Measurements from ENCODE around the gene APLNR.

APLNR gene

DNA sequence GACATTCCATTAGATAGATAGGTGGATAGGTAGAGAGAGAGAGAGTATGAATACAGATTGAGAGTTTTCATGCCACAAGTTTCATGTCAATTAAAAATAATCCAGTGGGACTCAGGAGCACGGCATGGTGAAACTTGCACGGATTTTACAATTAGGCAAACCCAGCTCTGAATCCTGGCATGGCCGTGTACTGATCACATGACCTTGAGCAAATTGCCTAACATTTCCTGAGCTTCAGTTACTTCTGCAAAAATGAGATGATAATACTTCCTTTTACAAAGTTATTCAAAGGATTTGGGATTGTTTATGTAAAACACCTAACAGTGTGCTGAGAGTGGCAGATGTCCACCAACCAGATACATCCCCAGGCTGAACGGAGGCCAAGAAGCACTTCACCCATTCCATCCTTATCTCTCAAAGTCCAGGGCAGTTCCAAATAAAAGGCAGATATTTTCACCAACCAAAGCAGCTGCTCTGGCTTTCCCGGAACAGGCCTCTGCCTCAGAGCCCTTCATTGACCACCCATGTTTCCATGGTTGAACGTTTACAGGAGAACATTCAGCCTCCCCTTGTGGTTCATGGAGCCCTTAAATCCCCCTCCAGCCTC lies 17.9 kb downstream of the APLNR start:
- no peak for DNase-seq (ENCODE audit: low read depth in 2 of 2)

DNA sequence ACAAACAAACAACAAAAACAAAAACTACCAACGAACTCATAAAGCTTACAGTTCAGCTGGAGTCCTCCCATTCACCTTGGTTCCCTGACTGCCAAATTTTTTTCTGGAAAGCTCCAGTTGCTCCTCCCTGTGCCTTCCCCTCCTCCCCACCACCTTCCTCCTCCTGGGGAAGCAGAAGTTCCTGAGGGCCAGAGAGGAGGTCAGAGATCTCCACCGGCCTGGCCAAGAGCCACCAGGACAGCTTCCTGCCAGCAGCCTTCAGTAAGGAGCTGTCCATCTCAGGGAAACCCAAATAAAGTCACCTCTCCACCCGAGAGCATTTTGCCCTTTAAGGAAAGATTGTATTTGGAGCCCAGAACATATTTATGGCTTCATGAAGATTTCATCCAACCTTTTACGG lies 20.0 kb downstream of the APLNR start:
- DNase-seq (ENCODE audit: low read depth in 2 of 2), result no peak

DNA sequence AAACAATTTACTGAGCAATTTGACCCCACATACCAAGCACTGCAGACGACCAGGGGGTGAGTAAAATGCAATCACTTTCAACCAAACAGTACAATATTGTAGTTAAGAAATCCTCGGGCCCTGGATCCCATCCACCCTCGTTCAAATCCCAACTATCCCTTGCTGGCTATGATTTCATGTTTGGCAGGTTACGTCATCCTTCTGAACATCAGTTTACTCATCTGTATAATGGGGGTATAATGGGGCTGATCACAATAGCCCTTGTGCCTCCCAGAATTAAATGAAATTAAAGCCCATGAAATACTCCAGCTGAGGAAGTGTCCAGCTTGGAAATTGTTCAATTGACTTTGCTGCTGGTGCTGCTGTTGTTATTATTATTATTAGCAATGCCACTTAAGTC lies 20.6 kb downstream of the APLNR start:
- DNase-seq (ENCODE audit: low read depth in 2 of 2), result no peak

DNA sequence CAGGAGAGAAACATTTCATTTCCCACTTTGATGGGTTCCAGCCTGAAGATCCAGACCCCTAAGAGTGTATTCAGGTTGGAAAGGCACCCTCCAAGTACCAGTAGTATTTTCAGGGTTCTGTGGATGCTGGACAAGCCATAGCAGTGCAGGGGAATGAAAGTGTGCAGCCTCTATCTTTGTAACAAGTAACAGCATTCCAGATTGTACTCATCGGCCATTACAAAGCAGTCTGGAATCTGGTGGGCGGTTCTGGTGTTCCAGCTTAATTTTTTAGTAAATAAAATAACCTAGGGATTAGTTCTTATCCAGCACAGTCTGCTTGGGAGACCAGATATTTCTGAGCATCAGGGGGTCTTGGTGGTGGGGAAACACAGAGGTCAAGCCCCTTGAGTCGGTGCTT lies 22.6 kb downstream of the APLNR start:
- DNase-seq (ENCODE audit: low read depth in 2 of 2), result no peak

DNA sequence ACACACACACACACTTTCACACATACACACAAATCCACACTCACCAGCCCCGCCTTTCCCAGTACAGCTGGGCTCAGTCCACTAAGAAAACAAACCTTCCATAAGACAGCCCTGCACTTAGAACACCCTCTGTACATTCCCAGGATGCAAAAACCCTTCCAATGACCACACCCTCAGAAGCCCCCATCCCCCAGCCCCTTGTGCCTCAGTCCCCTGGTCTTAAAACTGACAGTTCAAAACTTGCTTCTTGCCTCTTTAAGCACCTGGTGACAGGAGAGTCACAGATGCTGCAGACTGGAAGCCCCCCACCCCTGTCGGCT lies 23.0 kb downstream of the APLNR start:
- DNase-seq (ENCODE audit: low read depth in 2 of 2), result no peak

GRCh38 chr11:57213342-57214097 lies 23.5 kb downstream of the APLNR start:
- DNase-seq (ENCODE audit: low read depth in 2 of 2), result no peak

GRCh38 chr11:57210781-57211180 lies 26.3 kb downstream of the APLNR start:
- DNase-seq (ENCODE audit: low read depth in 2 of 2), result no peak

GRCh38 chr11:57207168-57207567 lies 29.9 kb downstream of the APLNR start:
- DNase-seq (ENCODE audit: low read depth in 2 of 2), result no peak

DNA sequence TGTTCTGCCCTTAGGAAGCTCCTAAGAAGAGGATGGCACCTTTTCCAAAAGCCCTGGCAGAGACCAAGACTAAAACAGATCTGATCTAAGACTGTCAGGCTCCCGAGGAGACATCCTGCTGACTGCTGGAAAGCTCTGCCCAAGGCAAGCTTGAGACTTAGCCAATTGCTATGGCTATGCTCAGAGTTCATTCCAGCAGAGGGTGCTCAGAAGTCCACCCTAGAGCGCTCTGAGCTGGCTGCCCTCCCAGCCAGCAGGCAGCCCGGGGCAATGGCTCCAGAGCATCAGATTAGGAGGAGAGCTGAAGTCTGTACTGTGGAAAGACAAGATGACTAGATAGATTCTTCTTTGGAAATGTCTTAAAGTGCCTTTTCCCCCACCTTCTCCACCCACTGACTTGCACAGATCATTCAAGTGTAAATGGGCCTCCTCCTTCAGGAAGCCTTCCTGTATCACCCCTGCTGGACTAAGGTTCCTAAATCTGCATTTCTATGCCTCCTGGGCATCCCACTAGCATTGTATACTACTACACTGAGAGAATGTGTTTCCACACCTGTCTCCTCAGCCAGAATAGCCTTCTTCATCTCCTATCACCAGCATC lies 31.9 kb downstream of the APLNR start:
- DNase-seq (ENCODE audit: low read depth in 2 of 2), result no peak

DNA sequence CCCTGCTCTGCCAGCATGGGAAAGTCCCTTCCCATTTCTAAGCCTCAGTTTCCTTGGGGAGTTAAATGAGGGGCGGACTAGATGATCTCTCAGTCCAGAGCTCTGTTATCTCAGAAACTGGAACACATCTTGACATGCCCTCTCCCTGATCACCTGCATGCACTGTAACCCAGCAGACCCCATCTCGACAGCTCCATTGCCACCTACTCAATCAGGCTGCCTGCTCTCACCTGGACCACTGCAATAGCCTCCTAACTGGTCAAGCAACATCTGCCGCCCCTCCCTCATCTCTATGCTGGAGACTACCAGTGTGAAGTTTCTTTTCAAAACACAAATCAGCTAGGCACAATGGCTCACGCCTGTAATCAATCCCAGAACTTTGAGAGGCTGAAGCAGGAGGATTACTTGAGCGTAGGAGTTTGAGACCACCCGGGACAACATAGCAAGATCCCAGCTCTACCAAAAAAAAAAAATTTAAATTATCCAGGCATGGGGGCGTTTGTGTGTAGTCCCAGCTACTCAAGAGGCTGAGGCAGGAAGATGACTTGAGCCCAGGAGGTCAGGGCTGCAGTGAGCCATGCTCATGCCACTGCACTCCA lies 33.1 kb downstream of the APLNR start:
- no peak for DNase-seq (ENCODE audit: low read depth in 2 of 2)

GRCh38 chr11:57203359-57203758 lies 33.7 kb downstream of the APLNR start:
- DNase-seq (ENCODE audit: low read depth in 2 of 2), result no peak

GRCh38 chr11:57202281-57202680 lies 34.8 kb downstream of the APLNR start:
- no peak for DNase-seq (ENCODE audit: low read depth in 2 of 2)

DNA sequence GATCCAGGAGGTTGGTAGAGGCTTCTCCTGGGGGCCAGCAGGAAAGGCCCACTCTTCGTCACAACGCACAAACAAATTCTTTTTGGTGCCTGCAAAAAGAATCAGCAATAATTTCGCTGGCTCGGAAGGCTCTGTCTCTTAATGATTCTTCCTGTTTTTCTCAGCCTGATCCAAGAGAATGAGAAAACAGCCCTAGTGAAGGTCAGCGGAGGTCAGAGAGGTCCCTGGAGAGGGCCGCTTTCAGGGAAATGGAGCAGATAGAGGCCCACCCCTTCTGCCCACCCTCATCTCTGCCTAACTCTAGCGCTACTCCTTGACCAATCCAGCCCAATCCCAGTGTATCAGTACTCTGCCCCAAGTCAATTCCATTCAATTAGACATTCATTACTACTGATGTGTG lies 36.1 kb downstream of the APLNR start:
- DNase-seq (ENCODE audit: low read depth in 2 of 2), result no peak

- DNase-seq (ENCODE audit: low read depth in 2 of 2), result no peak
Observed at GRCh38 chr11:57199330-57199729, 37.7 kb downstream of the APLNR start.

DNA sequence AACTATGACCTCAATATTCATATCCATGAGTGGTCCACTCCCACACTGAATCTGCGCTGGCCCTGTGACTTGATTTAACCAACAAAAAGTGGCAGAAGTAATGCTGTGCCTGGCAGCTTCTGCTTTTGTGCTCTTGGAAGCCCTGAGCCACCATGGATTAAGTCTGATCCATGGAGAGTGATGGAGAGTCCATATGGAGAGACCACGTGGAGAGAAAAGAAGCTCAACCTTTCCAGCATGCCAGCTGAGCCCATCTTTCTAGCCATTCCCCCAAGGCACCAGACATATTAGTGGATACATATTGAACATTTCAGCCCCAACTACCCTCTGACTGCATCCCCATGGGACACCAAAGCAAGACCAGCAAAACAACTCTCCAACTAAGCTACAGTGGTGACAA lies 39.3 kb downstream of the APLNR start:
- DNase-seq (ENCODE audit: low read depth in 2 of 2), result no peak

DNA sequence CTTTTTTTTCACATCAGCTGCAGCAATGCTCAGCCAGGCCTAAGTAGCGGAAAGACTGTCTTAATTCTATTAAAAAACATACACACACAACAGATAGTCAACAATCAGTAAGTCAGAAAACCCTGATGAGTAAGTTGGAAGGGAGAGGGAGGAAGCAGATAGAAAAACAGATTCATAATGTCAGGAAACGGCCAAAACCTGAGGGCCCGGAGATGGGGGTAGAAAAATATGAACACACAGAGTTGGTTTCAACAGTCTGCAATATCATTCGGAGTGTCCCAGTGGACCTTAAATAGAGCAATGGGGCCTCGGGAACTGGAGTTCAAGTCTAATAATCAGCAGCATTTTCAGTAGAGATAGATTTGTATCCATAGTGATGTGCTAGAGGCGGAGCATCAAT lies 40.5 kb downstream of the APLNR start:
- DNase-seq (ENCODE audit: low read depth in 2 of 2), result no peak

DNA sequence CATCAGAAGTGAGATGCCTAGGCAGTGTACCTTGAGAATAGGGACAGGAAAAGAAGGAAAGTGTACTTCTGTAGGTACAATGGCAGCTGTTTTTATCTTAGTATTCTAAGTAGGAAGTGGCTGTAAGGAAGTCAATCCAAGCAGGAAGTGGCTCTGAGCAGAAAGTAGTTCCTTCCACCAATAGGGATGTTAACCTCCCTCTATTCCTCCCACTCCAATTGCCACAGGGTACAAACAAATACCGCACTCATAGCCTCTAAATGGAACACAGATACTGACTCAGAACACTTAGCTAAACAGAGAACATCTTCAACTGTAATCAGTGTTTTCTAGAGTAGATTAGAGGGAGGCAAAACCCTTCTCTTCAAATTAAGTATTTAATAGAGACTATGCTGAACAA lies 44.7 kb downstream of the APLNR start:
- DNase-seq (ENCODE audit: low read depth in 2 of 2), result no peak

- no peak for DNase-seq (ENCODE audit: low read depth in 2 of 2)
Observed at GRCh38 chr11:57191311-57192219, 45.5 kb downstream of the APLNR start.

GRCh38 chr11:57190548-57190947 lies 46.5 kb downstream of the APLNR start:
- DNase-seq (ENCODE audit: low read depth in 2 of 2), result no peak
